Hepatocyte (in vitro differentiated cells): ENCODE data around the gene GRK4. TPM values are rescaled to one million over a fixed set of nuclear protein-coding genes. Genes with fewer than 3 reads are reported as not detected.

Experiments used
- DNase-seq: peaks from one replicate; pipeline ENCODE4 v3.0.0-alpha.2; 2016; ENCODE audit warnings: low spot score
- H2AFZ ChIP-seq: fragments of 200-600 bp; sonication (generic); 2 replicates; pipeline ENCODE4 v1.6.0; 2016; ENCODE audit warnings: antibody characterized with exemption, mild to moderate bottlenecking
- H3K27ac ChIP-seq: fragments of 200-600 bp; sonication (generic); 2 replicates; pipeline ENCODE4 v1.5.1; 2016; ENCODE audit warnings: mild to moderate bottlenecking
- H3K27me3 ChIP-seq: fragments of 200-600 bp; sonication (generic); 2 replicates; pipeline ENCODE4 v1.6.1; 2016
- H3K36me3 ChIP-seq: fragments of 200-600 bp; sonication (generic); replicated peaks from 2 replicates; pipeline ENCODE4 v1.5.1; 2016; ENCODE audit warnings: low read depth; ENCODE audit not compliant: insufficient read depth
- H3K4me1 ChIP-seq: fragments of 200-600 bp; sonication (generic); 2 replicates; pipeline ENCODE4 v1.5.1; 2016; ENCODE audit warnings: mild to moderate bottlenecking, moderate library complexity; ENCODE audit not compliant: insufficient read depth
- H3K4me2 ChIP-seq: fragments of 200-600 bp; sonication (generic); 2 replicates; pipeline ENCODE4 v1.6.0; 2016
- H3K4me3 ChIP-seq: fragments of 200-600 bp; sonication (generic); 2 replicates; pipeline ENCODE4 v1.5.1; 2016; ENCODE audit warnings: mild to moderate bottlenecking
- H3K79me2 ChIP-seq: fragments of 200-600 bp; sonication (generic); 2 replicates; pipeline ENCODE4 v1.6.0; 2017; ENCODE audit warnings: mild to moderate bottlenecking
- H3K9me2 ChIP-seq: fragments of 200-600 bp; sonication (generic); replicated peaks from 2 replicates; pipeline ENCODE4 v1.6.0; 2017; ENCODE audit warnings: mild to moderate bottlenecking; ENCODE audit not compliant: insufficient read depth
- H3K9me3 ChIP-seq: fragments of 200-600 bp; sonication (generic); 2 replicates; pipeline ENCODE4 v1.5.1; 2016; ENCODE audit warnings: low read depth, mild to moderate bottlenecking
- H4K20me1 ChIP-seq: fragments of 200-600 bp; sonication (generic); 2 replicates; pipeline ENCODE4 v1.6.0; 2016; ENCODE audit warnings: mild to moderate bottlenecking; ENCODE audit not compliant: insufficient read depth, poor library complexity, severe bottlenecking
- CTCF ChIP-seq: fragments of 200-600 bp; sonication (generic); IDR thresholded peaks from 2 replicates; pipeline ENCODE4 v1.5.1; 2016; ENCODE audit warnings: antibody characterized with exemption, mild to moderate bottlenecking; ENCODE audit not compliant: poor library complexity
- EZH2 ChIP-seq: fragments of 200-600 bp; sonication (generic); IDR thresholded peaks from 2 replicates; pipeline ENCODE4 v1.6.1; 2016; ENCODE audit warnings: antibody characterized with exemption, mild to moderate bottlenecking, borderline replicate concordance
- EZH2phosphoT487 ChIP-seq: fragments of 200-600 bp; sonication (generic); IDR thresholded peaks from one replicate; pipeline ENCODE4 v1.6.1; 2018; ENCODE audit warnings: antibody characterized with exemption, mild to moderate bottlenecking, low read depth, moderate library complexity; ENCODE audit not compliant: unreplicated experiment, severe bottlenecking
- WGBS: methylation state at CpG from one replicate; pipeline ENCODE4 v1.1.6; 2016; ENCODE audit warnings: low lambda C conversion rate; ENCODE audit errors: missing lambda C conversion rate; 5-methylcytosine and 5-hydroxymethylcytosine counted together
- polyA plus RNA-seq: library from polyadenylated mRNA; unstranded; fragments of >200 nt; fragmentation: Nextera tagmentation; extraction: Ambion mirVana; gene quantifications from 2 replicates; pipeline ENCODE4 v1.2.1, GENCODE V29; 2016
- total RNA-seq: library from RNA; depleted of rRNA; stranded (reverse); fragments of >200 nt; gene quantifications from 2 replicates; pipeline ENCODE4 v1.2.3, GENCODE V29; 2014

GRK4 gene
- total and polyA plus RNA-seq, 2 experiments from 2014 or later: 4.9 to 6.1 TPM

GRCh38 chr4:3060946-3061345 lies 97.6 kb downstream of the GRK4 start:
- 90% methylated on average over 6 of the region's 6 CpGs for WGBS
- H3K4me2 ChIP-seq: no peak overlapping the region
- DNase-seq: no peak
- no peak overlapping the region for H3K4me3 ChIP-seq
- no peaks in the 10 kb centered on the region for H4K20me1 ChIP-seq
- no peak overlapping the region for H2AFZ ChIP-seq
- H3K27ac ChIP-seq: no peak overlapping the region
- no peaks in the 10 kb centered on the region for H3K79me2 ChIP-seq
- no peaks in the 10 kb centered on the region for H3K27me3 ChIP-seq
- TF ChIP-seq EZH2phosphoT487 (no peak), CTCF (no peak), EZH2 (no peak)
- no peaks in the 10 kb centered on the region for H3K36me3 ChIP-seq
- H3K4me1 ChIP-seq: no peaks in the 10 kb centered on the region
- no peaks in the 10 kb centered on the region for H3K9me2 ChIP-seq
- H3K9me3 ChIP-seq: no peaks in the 10 kb centered on the region

- no peaks in the 10 kb centered on the region for H3K27me3 ChIP-seq
These were observed 99.1 kb downstream of the GRK4 start for GRCh38 chr4:3062471-3062870.

GRCh38 chr4:3065551-3065950 lies 102.2 kb downstream of the GRK4 start:
- H3K36me3 ChIP-seq: no peaks in the 10 kb centered on the region

More at GRCh38 chr4:3062471-3062870, 99.1 kb downstream of the GRK4 start:
- H3K36me3 ChIP-seq: no peaks in the 10 kb centered on the region
- no peak for DNase-seq
- no peak overlapping the region for H3K4me3 ChIP-seq
- TF ChIP-seq EZH2phosphoT487: no peak
- no peak for TF ChIP-seq CTCF
- TF ChIP-seq EZH2: no peak
- no peak overlapping the region for H2AFZ ChIP-seq
- no peaks in the 10 kb centered on the region for H4K20me1 ChIP-seq
- no peaks in the 10 kb centered on the region for H3K4me1 ChIP-seq
- WGBS: 85% methylated on average over 12 of the region's 12 CpGs
- no peaks in the 10 kb centered on the region for H3K79me2 ChIP-seq
- no peak overlapping the region for H3K4me2 ChIP-seq
- H3K27ac ChIP-seq: no peak overlapping the region
- no peaks in the 10 kb centered on the region for H3K9me2 ChIP-seq
- H3K9me3 ChIP-seq: no peaks in the 10 kb centered on the region

More at GRCh38 chr4:3065551-3065950, 102.2 kb downstream of the GRK4 start:
- WGBS: 85% methylated on average over 3 of the region's 3 CpGs
- H3K27ac ChIP-seq: no peak overlapping the region
- H3K9me2 ChIP-seq: no peaks in the 10 kb centered on the region
- no peak overlapping the region for H3K4me2 ChIP-seq
- no peak for DNase-seq
- H4K20me1 ChIP-seq: no peaks in the 10 kb centered on the region
- no peaks in the 10 kb centered on the region for H3K79me2 ChIP-seq
- H3K4me1 ChIP-seq: no peaks in the 10 kb centered on the region
- no peaks in the 10 kb centered on the region for H3K9me3 ChIP-seq
- H3K4me3 ChIP-seq: no peak overlapping the region
- H3K27me3 ChIP-seq: no peaks in the 10 kb centered on the region
- TF ChIP-seq CTCF: no peak
- no peak for TF ChIP-seq EZH2
- TF ChIP-seq EZH2phosphoT487: no peak
- H2AFZ ChIP-seq: no peak overlapping the region
